Left lung (tissue), 10 donors: Measurements from ENCODE around the gene WDR45. TPM values are rescaled to one million over a fixed set of nuclear protein-coding genes. Genes with fewer than 3 reads are reported as not detected.

ENCODE experiments used
- ATAC-seq: fragments of 200-7000 bp; cut with Tn5 transposase; one replicate; pipeline ENCODE4 v1.9.1; 2020; ENCODE audit warnings: moderate library complexity
- DNase-seq, 4 donors: peaks; one replicate each; pipeline ENCODE4 v3.0.0-alpha.2; 2013 to 2020
- H3K27ac ChIP-seq, 2 donors: fragments of 200-600 bp; sonication (generic) in 1 of 2; one replicate each; pipeline versions ENCODE4 v1.5.0 to v1.8.0; 2020 to 2021
- H3K27me3 ChIP-seq, 2 donors: fragments of 200-600 bp; sonication (generic) in 1 of 2; one replicate each; pipeline versions ENCODE4 v1.5.0 to v1.8.0; 2020 to 2021
- H3K36me3 ChIP-seq, 2 donors: fragments of 200-600 bp; sonication (generic) in 1 of 2; one replicate each; pipeline versions ENCODE4 v1.5.0 to v1.8.0; 2020 to 2021
- H3K4me1 ChIP-seq, 2 donors: fragments of 200-600 bp; one replicate each; pipeline ENCODE4 v1.8.0; 2021
- H3K4me3 ChIP-seq, 2 donors: fragments of 200-600 bp; sonication (generic) in 1 of 2; one replicate each; pipeline versions ENCODE4 v1.5.0 to v1.8.0; 2020 to 2021; ENCODE audit warnings: mild to moderate bottlenecking in 1 of 2
- H3K9me3 ChIP-seq, 2 donors: fragments of 200-600 bp; sonication (generic) in 1 of 2; one replicate each; pipeline versions ENCODE4 v1.5.0 to v1.8.0; 2020 to 2021
- CTCF ChIP-seq, 2 donors: fragments of 200-600 bp; sonication (generic) in 1 of 2; IDR thresholded peaks; one replicate each; pipeline versions ENCODE4 v1.5.0 to v1.8.0; 2021; ENCODE audit warnings: antibody characterized with exemption in 2 of 2
- intact Hi-C, 2 donors: fragments of 100-400 bp; cut with DNase I; formaldehyde crosslinking; loops; one replicate each; pipeline versions ENCODE4 v1.11.2 to v1.14.2; 2022
- polyA plus RNA-seq, 6 donors: library from polyadenylated mRNA; unstranded; fragments of 120-200 nt; gene quantifications; one replicate each; pipeline ENCODE4 v1.2.1, GENCODE V29; 2013; ENCODE audit not compliant: insufficient read length in 6 of 6
- total RNA-seq, 2 donors: library from RNA; stranded (reverse); fragmentation: NEBNext Ultra II Directional; extraction: Animal tissue kit (Norgen Biotek cat#: 25700); gene quantifications; one replicate each; pipeline ENCODE4 v1.2.1, GENCODE V29; 2021
- donor health status: DM: no; HTN: yes; CAD: no.
- donor health status: DM: no; HTN: no; CAD: no.

The WDR45 gene
- total and polyA plus RNA-seq, 8 donors: 45.8 to 61.5 (median 48.2) TPM

GRCh38 chrX:49110417-49110816 is 30.7 kb upstream of the WDR45 start:
- no peak for TF ChIP-seq CTCF (IDR thresholded peaks at IDR 0.05)
- Histone ChIP-seq H3K4me1 (no peaks in the 10 kb centered on the region), H3K9me3 (no peaks in the 10 kb centered on the region), H3K27ac (no peak overlapping the region), H3K4me3 (no peak overlapping the region), H3K27me3 (no peaks in the 10 kb centered on the region), H3K36me3 (peaks cover 0 to 40% of the 10 kb centered on the region in 2 donors)
- intact Hi-C loops: no loop called here
- ATAC-seq (no peak), DNase-seq (no peak)

- peaks cover 0 to 23% of the 10 kb centered on the region in 2 donors for H3K36me3 ChIP-seq
- TF ChIP-seq CTCF (IDR thresholded peaks at IDR 0.05): no peak
- no peak for ATAC-seq
- H3K4me3 ChIP-seq: no peak overlapping the region
- no peaks in the 10 kb centered on the region for H3K4me1 ChIP-seq
- no peak overlapping the region for H3K27ac ChIP-seq
- no peaks in the 10 kb centered on the region for H3K27me3 ChIP-seq
- no peak for DNase-seq
- no peaks in the 10 kb centered on the region for H3K9me3 ChIP-seq
- intact Hi-C loops: no loop called here
These were observed 29.0 kb upstream of the WDR45 start for GRCh38 chrX:49108641-49109040.

GRCh38 chrX:49106930-49107329 is 27.2 kb upstream of the WDR45 start:
- DNase-seq: peak in 1 of 4 donors; percentile 13

GRCh38 chrX:49106296-49106695 is 26.6 kb upstream of the WDR45 start:
- intact Hi-C loops: no loop called here

More at GRCh38 chrX:49106930-49107329, 27.2 kb upstream of the WDR45 start:
- Histone ChIP-seq H3K36me3 (peaks cover 0 to 6% of the 10 kb centered on the region in 2 donors), H3K4me1 (no peaks in the 10 kb centered on the region), H3K4me3 (no peak overlapping the region), H3K9me3 (no peaks in the 10 kb centered on the region), H3K27ac (no peak overlapping the region), H3K27me3 (no peaks in the 10 kb centered on the region)
- TF ChIP-seq CTCF (IDR thresholded peaks at IDR 0.05): peak; percentile 22 to 26
- ATAC-seq: peak; percentile 92
- intact Hi-C loops: no loop called here

GRCh38 chrX:49103637-49104036 is 23.9 kb upstream of the WDR45 start:
- no peaks in the 10 kb centered on the region for H3K27me3 ChIP-seq
- no peak for ATAC-seq
- TF ChIP-seq CTCF (IDR thresholded peaks at IDR 0.05): no peak
- H3K27ac ChIP-seq: no peak overlapping the region
- intact Hi-C loops: no loop called here
- no peak overlapping the region for H3K4me3 ChIP-seq
- no peaks in the 10 kb centered on the region for H3K9me3 ChIP-seq
- no peaks in the 10 kb centered on the region for H3K36me3 ChIP-seq
- H3K4me1 ChIP-seq: peaks cover 0 to 6% of the 10 kb centered on the region in 2 donors
- no peak for DNase-seq

More at GRCh38 chrX:49106296-49106695, 26.6 kb upstream of the WDR45 start:
- no peak for DNase-seq
- Histone ChIP-seq H3K9me3 (no peaks in the 10 kb centered on the region), H3K27ac (no peak overlapping the region), H3K36me3 (no peaks in the 10 kb centered on the region), H3K4me3 (no peak overlapping the region), H3K27me3 (no peaks in the 10 kb centered on the region), H3K4me1 (peaks cover 0 to 6% of the 10 kb centered on the region in 2 donors)
- TF ChIP-seq CTCF (IDR thresholded peaks at IDR 0.05): no peak
- ATAC-seq: no peak
